ENCODE data around the gene FSTL4. TPM values are rescaled to one million over a fixed set of nuclear protein-coding genes. Genes with fewer than 3 reads are reported as not detected.
"Not testable (repeated sequence)": the region's sequence is repeated elsewhere in the genome, so short reads cannot be mapped to it uniquely, and the experiment has no call there.

The FSTL4 gene
- total RNA-seq, 1 experiment from 2014 or later = 14.3 TPM

DNA sequence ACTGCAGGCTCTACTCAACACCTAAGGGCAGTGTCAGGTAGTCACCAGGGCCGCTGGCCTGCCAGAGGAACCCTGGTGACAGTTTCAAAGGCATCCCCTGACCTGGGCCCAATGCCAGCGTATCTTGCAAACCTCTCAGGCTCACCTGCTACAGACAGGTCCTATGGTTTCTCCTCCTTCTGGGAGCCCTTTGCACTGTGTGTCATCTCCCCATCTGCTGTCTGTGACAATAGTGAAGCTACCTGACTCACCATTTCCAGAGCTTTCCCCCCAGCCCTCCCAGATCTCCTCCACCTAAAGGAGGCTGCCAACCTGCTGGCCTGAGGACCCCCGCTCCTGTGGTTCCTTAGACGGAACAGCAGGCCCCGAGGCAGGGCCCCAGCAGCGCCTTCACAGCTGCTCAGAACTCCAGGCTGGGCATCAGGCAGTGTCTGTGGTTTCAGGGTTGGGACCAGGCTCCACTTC, 203.1 kb downstream of the FSTL4 start:
- no peak for DNase-seq (ENCODE audit: extremely low read depth, low read depth)

DNA sequence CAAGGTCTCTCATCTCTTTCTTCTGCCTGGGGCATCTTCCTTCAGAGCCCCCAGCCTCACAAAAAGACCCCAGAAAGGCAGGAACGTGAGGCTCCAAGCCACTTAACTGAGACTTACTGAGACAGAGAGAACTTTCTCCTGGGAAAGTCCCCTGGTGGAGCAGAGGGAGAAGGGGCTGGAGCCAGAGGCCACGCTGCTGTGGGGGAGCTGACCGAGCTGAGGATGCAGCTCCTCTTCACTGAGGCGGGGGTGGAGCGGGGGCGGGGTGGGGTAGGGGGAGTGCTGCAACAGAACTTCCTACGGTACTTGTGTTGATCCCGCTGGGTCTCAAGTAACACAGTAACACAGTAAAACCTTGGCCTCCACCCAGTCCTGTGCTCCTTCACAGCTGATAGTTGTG, 204.0 kb downstream of the FSTL4 start:
- no peak for DNase-seq (ENCODE audit: extremely low read depth, low read depth)

DNA sequence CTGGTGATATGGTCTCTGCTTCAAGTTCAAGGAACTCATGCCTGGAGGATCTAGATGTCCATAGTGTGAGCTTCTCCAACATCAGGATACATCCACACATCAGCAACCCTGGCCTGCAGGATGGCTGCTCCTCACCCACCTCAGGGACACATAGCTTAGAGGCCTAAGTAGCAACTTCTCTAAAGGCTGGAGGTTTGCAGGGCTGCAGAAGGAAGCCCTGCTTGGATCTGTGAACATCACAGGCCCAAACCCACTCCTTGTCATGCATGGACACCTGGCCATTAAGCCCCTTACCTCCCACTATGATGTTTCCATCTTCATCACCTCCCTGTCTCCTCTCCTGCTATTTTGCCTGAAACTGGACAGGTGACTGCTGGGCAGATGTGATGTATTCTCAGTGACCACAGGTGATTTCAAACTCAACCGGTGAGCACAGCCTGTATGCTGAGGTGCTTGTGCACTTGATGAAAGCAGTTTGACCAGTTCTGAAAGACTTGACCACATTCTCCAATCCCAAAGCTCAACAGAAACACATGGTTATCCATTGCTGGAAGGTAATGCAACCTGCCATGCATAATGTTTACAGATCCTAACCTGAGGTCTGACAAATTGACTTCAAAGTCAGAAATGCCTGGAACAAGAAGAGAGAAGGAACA, 205.2 kb downstream of the FSTL4 start:
- no peak for DNase-seq (ENCODE audit: extremely low read depth, low read depth)

DNA sequence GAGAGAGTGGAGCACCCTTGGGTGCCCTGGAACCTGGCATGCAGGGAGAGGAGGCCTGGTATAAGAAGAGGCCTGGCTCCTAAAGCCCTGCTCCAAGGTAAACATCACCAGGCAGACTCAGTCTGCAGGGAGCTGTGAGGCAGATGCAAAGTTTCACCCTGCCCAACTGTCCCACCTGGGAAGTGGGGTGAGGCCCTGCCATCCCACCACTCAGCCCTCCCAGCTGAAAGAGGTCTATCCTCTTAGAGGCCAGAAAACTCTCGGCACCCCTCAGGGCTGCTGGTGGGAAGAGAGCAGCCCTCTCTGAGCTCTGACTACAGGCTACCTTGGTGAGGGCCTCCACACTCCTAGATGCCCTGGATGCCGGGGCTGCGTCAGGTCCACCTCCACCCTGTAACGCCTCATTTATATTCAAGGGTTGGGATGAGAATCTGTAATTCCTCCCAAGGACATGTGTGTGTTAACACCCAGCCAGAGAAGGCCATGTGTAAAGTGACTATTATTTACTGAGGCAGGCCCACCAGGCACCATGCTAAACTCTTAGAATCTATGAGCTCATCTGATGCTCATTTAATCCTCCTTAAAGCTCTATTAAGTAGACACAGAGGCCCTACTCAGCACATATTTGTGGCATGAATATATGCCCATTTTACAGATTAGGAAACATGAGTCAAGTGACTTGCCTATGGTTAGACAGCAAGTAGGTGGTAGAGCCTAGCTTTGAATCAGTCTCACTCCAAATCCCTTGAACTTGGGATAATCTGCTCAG, 205.9 kb downstream of the FSTL4 start:
- no peak for DNase-seq (ENCODE audit: extremely low read depth, low read depth)

DNA sequence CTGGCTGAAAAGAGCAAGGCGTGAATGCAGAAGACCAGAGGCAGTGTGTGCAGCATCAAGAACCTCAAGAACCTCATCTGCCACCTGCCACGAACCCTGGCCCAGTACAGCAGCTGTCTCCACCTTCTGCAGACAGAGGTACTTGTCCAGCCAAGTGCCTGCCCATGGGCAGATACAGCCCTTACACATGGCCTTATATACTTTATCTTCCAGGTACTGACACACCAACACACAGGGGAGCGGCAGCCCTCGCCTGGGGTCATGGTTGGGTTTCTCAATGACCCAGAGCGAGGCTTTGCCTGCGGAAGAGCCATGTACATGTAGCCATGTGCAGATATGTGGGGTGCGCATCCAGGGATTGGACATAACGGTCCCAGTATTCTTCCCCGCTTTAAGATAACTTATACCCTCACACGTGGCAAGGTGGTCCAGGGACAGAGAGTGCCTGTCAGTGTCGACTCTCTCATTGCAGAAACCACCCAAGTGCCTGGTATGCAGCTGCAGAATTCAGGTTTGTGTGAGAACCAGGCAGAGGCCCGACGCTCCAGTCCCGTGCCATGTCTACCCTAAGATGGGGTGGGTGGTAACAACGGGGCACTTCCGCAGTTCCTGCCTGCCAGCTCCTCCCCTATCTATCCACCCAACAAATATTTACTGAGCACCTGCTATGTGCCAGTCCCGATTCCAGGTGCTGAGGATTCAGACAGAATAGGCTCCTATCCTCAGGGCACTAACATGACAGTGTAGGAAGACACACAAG, 206.9 kb downstream of the FSTL4 start:
- DNase-seq (ENCODE audit: extremely low read depth, low read depth) = no peak

DNA sequence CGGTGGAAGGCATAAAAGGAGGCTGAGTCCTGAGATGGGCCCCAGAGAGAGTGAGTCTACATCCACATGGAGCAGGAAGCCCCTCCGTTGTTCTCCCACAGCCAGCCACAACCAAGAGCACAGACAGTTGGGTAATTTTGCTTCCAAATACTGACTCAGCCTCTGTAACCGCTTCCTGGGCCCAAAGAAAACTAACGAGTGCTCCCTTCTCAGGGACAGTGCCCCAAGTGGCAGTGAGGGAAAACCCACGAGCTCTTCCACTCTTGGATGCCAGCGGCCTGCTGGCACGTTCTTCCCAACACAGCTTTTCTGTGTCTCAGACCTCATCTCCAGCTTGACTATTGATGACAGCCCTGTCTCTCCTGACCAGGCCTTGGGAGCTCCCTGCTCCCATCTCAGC, 207.6 kb downstream of the FSTL4 start:
- DNase-seq (ENCODE audit: extremely low read depth, low read depth) = no peak

DNA sequence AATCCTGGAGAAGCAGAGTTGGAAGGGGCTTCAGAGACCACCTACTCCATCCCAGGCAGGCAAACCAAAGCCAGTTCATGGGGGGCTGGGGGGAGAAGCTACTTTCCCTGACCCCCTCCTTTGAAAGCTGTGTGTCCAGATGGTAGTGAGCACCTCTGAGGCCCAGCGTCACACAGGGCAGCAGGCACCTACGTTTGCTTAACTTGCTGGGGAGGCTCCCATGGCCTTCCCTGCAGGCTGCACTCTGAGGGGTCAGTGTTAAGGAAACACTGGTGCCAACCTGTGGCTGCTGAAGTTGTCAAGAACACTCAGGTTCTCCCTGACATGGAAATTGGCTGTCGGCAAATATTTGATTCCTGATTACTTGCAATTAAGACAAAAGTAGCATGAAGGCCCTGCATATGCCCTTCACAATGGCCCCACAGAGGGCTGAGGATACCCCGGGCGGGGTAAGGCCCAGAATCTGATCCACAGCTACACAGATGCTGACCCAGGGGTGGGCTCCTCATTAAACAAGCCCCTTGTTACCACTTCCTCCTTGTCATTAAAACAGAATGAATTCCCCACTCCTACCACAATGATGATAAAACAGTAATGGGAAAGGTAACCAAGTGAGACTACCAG, 208.5 kb downstream of the FSTL4 start:
- DNase-seq (ENCODE audit: extremely low read depth, low read depth) = no peak

DNA sequence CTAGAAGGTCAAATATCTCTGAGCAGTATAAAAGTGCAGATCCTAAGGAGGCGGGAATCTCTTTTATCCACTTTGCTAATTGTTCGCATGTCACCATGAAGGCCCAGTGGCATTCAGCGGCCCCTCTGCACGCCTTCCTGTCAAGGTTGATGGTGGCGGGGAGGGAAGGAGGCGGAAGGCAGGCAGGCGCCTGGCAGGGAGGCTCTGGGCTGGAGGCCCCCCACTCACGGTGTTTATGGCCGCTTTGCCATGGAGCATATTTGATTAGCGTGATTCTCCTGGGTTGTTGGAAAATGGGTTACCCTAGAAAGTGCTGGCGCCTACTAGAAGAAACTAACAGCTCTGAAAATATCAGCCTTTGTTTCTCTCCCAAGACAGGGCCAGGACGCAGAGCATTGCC, 209.6 kb downstream of the FSTL4 start:
- DNase-seq (ENCODE audit: extremely low read depth, low read depth) = no peak

DNA sequence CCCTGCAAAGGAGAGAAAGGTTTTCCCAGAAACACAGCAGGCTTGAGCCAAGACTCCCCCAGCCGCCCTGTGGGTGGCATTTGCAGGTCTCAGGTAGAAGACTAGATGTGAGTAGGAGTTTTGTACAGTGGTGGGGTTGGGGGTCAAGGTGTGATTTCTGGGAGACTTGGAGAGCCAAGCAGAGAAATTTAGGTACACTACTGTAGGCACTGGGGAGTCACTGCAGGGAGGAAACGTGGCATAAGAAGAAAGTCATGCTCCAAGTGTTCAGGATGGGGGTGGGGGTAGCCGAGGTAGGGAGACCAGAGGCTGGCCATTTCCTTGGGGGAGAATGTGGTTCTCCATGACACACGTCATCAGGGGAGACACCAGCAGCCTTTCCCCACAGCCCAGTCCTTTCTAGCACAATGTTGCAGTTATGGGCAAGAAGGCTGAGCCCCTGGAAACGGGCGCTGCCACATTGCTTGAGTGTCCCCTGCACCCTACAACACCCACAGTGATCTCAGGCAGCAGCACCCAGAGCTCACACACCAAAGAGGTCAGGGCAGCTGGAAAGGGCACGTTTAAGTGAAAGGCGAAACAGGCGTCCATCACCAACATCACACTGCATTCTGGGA, 210.5 kb downstream of the FSTL4 start:
- DNase-seq (ENCODE audit: extremely low read depth, low read depth) = no peak

DNA sequence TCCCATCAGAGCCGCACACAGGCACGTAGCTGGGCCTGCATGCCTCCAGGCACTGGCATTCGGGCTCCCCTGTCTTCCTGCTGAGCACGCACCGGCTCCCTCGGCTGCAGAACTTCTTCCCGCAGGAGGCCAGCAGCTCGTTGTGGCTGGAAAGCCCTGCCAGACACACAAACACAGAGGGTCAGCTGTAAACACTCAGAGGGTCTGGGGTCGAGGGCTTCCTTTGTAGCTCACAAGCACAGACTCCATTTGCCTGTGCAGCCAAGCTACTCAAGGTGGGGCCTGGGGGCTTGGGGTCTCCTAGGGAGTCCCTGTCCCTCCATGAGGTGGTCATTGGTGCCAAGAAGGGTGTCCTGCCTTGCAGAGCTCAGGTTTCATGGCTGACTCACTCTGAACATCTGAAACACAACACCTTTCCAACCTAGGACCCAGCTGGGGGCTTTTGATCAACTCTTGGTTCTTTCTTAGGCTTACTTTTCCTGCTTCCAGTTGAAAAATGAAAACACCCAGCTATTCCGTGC, 211.4 kb downstream of the FSTL4 start:
- DNase-seq (ENCODE audit: extremely low read depth, low read depth) = no peak

DNA sequence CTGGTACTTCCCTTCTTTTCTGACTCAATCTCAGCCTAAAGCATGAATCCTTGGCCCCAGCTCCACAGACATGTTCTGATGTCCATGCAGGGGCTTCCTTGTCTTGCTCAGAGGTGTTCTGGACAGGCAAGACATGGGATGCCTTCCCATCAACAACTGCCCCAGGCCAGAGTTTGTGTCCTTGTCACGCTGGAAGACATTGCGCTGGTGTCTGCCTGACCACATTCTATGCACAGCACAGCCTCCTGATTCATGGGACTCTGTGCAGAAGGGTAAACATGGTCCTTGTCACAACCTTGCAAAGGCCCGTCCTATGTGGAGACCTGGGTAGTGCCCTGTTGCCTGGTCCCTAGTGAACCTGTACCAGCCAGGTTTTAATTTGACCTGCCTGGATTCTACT, 212.2 kb downstream of the FSTL4 start:
- no peak for DNase-seq (ENCODE audit: extremely low read depth, low read depth)

DNA sequence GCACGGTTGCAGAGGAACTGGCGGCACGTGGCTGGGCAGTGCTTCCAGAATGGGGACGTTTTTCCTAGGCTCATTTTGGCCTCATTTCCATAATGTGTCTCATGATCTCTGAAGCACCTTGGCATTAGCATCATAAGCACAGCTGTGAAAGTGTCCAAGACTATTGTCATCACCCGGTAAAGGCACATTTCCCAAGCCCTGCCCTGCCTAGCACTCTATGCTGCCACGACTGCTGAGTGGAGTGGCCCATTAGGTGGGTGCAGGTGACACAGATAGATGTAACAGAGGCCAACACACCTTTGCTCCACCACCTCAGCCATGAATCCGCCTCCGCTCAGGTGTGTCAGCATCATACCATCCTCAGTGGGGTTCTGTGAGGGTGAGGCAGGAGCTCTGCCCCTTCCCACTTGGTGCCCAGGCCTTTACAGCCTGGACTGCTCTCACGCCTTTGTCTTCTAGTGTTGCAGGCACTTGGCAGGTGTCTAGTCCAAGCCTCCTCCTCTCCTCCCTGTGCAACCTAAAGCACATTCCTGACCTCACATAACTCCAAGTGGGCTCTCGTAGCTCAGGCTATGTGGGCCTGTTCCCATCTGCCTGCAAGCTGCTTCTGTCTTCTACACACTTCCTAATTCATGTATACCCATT, 213.0 kb downstream of the FSTL4 start:
- no peak for DNase-seq (ENCODE audit: extremely low read depth, low read depth)

DNA sequence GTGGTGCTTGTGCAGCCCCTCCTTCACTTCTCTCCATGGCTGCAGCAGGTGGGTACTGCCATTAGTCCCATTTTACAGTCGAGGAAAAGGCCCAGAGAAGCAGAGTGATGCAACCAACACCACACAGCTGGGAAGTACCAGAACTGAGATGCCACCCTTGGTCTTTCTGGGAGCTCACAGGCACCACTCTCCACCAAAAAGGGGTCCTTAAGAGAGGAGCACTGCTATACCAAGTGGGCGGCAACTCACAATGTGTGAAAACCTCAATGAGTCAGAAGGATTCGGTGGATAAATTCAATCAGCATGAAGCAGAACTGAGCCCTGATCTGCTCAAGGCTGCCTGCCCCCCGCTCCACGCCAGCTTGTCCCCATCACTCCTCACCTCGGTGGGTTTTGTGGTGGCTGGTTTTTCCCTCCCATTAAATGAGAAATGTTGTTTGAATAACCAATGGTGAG, 213.7 kb downstream of the FSTL4 start:
- DNase-seq (ENCODE audit: extremely low read depth, low read depth) = no peak

DNA sequence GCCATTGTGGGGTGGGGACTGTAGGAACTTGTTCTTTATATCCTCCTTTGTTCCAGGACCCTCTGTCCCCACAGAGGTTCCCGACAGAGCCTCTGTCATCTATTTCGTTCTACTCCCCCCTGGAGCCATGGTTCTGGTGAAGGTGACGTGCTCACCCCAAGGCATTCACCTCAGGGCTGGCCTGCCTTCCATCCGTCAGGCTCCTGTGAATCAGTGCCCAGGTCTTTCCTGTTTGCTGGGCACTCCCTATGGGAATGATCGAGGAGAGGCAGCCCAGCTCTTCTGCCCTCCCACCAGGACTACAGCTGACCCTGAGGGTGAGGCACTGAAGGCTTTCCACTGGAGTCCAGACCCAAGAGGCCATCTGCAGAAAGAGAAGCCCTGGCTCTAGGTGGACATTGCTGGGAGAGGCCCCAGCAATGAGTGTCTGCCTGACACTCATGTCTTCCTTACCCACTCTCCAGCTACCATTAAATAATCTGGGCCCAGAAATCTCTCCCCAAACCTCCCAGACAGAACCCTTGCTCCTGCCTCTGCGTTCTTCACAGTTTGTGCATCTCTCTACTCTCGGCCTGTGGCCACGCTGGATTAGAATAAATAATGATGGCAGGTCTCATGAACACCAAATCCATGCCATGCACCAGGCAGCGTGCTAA, 214.2 kb downstream of the FSTL4 start:
- no peak for DNase-seq (ENCODE audit: extremely low read depth, low read depth)

DNA sequence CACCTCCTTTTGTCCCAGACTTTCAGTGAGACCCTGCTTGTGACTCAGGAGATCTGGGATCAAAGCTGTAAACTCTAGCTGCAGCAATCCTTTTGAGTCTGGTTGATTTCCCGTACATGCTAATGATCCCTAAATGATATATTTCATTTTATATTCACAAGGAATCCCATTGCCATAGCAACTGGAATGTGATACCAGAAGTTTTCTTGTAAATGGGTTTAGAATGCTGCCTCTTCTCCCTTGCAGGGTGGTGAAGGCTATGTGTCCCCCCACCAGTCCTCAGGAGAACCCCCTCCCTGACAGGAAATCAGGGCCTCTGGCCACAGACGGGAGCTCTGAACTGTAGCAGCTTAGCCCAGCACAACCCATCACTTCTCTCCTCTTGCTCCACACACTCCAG, 215.0 kb downstream of the FSTL4 start:
- DNase-seq (ENCODE audit: extremely low read depth, low read depth) = no peak

DNA sequence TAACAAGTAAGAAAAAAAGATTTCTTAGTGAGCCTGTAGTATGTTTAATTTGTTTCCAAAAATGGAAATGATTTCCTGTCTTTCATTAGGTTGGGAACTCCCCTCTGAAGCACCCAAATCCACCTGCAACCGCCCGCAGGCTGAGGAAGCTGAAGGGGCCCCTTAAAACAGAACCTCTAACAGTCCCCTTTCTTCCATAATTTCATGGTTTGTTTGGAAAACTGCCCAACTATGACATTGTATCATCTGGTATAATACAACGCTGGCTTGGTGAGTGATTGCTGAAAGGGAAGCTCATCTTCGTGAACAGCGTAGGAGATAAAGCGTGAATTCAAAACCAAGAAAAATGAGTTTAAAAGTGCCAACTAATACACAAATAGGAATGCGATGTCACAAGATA, 215.5 kb downstream of the FSTL4 start:
- DNase-seq (ENCODE audit: extremely low read depth, low read depth) = no peak

DNA sequence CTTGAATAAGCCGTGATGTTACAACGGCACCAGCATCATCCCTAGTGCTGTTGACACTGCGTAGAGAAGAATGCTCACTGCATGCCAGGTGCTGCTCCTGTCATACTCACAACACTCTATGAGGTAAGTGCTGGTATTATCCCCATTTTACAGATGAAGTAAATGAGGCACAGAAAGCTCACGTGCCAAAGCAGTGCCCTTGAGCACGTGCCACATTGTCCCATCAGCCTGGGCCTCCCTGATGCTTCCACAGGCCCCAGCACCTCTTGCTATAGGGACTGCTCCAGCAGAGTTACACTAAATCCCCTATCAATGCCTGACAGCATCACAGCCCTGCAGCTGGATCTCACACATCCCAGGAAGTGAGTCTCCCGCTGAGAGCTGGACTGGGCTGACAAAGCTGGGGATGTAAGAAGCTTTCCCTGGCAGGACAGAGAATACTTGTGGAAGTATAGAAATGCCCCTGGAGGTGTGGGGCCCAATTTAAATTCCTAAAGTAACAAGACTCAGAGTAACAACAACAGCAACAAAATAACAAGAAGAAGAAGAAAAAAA, 216.1 kb downstream of the FSTL4 start:
- DNase-seq (ENCODE audit: extremely low read depth, low read depth) = no peak

DNA sequence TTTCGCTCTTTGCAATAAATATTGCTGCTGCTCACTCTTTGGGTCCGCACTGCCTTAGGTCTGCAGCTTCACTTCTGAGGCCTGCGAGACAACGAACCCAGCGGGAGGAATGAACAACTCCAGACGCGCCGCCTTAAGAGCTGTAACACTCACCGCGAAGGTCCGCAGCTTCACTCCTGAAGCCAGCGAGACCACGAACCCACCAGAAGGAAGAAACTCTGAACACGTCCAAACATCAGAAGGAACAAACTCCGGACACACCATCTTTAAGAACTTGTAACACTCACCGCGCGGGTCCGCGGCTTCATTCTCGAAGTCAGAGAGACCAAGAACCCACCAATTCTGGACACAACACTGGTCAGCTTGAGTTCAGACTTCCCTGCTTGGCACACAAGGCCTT, 217.1 kb downstream of the FSTL4 start:
- not testable (repeated sequence) for DNase-seq (ENCODE audit: extremely low read depth, low read depth)

DNA sequence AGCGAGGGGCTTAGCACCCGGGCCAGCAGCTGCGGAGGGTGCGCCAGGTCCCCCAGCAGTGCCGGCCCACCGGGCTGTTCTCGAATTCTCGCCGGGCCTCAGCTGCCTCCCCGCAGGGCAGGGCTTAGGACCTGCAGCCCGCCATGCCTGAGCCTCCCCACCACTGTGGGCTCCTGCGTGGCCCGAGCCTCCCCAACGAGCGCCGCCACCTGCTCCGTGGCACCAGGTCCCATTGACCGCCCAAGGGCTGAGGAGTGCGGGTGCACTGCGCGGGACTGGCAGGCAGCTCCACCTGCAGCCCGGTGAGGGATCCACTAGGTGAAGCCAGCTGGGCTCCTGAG, 217.9 kb downstream of the FSTL4 start:
- DNase-seq (ENCODE audit: extremely low read depth, low read depth) = not testable (repeated sequence)
